NCI-H526 treated with DMSO at 0.1 percent for 48 hours (cell line): ENCODE results near the gene FAM161A.
A peak's percentile ranks its signal among the peaks of the same experiment; 100 is the strongest.
"Not testable (repeated sequence)": the region's sequence is repeated elsewhere in the genome, so short reads cannot be mapped to it uniquely, and the experiment has no call there.

Source experiments
- DNase-seq: peaks from one replicate; lab custom pipeline; 2025; lab: John Stamatoyannopoulos, UW

Gene FAM161A, protein sequence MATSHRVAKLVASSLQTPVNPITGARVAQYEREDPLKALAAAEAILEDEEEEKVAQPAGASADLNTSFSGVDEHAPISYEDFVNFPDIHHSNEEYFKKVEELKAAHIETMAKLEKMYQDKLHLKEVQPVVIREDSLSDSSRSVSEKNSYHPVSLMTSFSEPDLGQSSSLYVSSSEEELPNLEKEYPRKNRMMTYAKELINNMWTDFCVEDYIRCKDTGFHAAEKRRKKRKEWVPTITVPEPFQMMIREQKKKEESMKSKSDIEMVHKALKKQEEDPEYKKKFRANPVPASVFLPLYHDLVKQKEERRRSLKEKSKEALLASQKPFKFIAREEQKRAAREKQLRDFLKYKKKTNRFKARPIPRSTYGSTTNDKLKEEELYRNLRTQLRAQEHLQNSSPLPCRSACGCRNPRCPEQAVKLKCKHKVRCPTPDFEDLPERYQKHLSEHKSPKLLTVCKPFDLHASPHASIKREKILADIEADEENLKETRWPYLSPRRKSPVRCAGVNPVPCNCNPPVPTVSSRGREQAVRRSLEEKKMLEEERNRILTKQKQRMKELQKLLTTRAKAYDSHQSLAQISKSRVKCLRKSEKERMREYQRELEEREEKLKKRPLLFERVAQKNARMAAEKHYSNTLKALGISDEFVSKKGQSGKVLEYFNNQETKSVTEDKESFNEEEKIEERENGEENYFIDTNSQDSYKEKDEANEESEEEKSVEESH

DNA sequence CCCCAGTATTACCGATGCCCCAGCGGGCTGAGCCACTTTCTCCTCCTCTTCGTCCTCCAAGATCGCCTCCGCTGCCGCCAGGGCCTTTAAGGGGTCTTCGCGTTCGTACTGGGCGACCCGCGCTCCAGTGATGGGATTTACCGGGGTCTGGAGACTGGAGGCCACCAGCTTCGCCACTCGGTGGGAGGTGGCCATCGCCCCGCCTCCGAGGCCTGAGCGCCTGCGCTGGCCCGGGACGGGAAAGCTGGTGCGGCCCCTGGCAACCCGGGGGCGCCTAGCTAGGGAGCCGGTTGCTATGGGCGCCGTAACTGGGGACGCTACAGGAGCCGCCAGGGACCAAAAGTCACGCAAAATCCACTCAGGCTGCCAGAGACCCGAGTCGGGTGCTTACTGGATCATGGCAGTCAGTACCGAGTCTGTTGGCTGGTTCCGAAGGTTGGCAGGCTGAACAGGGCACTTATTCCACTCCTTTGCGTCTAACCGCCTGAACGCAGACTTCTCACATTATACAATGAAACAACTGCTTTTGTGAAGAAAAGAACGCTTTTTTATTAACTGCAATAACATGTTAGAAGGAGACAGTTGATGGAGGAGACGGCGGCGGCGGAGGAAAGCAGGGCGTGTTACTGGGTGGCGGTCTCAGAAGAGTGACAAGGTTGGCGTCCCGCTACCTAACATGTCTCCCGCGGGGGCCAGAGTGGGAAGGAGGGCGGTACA, at the start of gene FAM161A:
FAM161A (minus strand) TSS at position 214 of the 717 bp plus-strand sequence; CDS start at position 195, 19 bp downstream.
- peak; percentile 81 for DNase-seq

- no peak for DNase-seq
These were observed 46.4 kb upstream of the FAM161A start for GRCh38 chr2:61900281-61900680.

- no peak for DNase-seq
These were observed 45.0 kb upstream of the FAM161A start for GRCh38 chr2:61898810-61899209.

GRCh38 chr2:61888267-61889055, 34.6 kb upstream of the FAM161A start, which contains the start of gene CCT4:
TSS of gene CCT4 (minus strand) at chr2:61888656. CDS start at chr2:61888507, 149 bp downstream.
- DNase-seq, result peak; percentile 70

GRCh38 chr2:61887717-61888266, 33.9 kb upstream of the FAM161A start:
- no peak for DNase-seq

DNA sequence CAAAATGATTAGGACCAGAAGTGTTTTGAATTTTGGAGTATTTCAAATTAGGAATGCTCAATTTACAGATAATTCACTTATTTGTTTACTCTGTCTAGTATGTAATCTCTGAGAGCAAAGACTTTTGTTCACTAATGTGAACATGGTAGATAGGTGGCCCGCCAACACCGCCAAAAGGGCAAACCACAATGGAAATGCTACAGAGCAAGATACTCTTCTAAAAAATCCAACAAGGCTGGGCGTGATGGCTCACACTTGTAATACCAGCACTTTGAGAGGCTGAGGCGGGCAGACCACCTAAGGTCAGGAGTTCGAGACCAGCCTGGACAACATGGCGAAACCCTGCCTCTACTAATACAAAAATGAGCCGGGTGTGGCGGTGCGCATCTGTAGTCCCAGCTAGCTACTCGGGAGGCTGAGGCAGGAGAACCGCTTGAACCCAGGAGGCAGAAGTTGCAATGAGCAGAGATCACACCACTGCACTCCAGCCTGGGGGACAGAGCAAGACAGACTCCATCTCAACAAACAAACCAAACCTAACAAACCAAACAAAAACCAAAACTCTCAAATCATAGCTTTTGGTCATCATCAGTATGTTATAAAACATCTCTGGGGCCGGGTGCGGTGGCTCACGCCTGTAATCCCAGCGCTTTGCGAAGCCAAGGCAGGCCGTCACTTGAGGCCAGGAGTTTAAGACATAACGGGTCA, 32.2 kb upstream of the FAM161A start:
- no peak for DNase-seq

- DNase-seq, result no peak
These were observed 29.0 kb upstream of the FAM161A start for GRCh38 chr2:61882850-61883249.

- DNase-seq, result not testable (repeated sequence)
These were observed 25.5 kb upstream of the FAM161A start for GRCh38 chr2:61879351-61879750.

DNA sequence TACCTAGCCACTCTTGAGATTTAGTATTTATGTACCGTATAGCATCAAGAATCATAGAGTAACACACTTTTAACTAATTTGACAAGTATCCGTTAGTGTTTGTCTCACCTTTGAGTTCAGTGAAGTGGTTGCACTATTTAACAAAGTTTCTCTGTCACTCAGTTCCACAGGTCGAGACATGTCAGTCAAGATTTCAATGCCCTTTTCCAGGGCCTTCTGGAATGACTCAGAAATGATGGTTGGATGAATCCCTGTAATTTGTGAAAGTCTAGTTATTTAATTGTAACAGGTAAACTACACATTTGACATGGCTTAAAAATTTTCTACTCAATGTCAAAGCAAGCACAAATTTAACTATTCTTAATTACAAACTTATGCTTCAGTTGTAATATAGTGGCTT, 24.9 kb upstream of the FAM161A start:
- no peak for DNase-seq

- DNase-seq, result no peak
These were observed 23.8 kb upstream of the FAM161A start for GRCh38 chr2:61877571-61878245.

DNA sequence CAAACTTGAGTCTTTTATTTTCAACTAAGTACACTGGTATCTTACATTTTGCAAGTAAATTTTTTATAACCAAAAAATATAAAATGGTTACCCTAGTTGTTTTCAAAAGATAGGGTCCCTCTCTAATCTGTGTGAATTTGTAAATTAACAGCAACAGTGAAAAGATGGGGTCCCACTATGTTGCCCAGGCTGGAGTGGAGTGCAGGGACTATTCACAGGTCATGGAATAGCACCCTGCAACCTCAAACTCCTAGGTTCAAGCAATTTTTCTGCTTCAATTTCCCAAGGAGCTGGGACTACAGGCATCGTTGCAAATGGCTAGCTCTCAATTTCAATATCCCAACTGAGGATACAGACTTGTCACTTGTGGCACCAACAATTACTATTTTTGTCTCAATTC, 22.5 kb upstream of the FAM161A start:
- no peak for DNase-seq

DNA sequence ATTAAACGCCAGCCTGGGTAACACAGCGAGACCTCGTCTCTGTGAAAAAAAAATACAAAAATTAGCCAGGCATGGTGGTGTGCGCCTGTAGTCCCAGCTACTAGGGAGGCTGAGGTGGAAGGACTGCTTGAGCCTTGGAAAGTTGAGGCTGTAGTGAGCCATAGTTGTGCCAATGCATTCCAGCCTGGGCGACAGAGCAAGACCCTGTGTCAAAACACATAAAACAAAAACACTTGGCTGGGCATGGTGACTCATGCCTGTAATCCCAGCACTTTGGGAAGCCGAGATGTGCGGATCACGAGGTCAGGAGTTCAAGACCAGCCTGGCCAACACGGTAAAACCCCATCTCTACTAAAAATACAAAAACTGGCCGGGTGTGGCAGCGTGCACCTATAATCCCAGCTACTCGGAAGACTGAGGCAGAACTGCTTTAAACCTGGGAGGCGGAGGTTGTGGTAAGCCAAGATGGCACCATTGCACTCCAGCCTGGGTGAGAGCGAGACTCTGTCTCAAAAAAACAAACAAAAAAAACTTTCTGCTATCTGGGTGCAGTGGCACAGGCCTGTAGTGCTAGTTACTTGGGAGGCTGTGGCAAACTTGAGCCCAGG, 12.7 kb upstream of the FAM161A start:
- DNase-seq, result not testable (repeated sequence)

GRCh38 chr2:61862085-61862484, 8.2 kb upstream of the FAM161A start:
- DNase-seq, result no peak

- DNase-seq, result no peak
These were observed 3.4 kb upstream of the FAM161A start for GRCh38 chr2:61857224-61857623.

GRCh38 chr2:61855318-61855613, 1.4 kb upstream of the FAM161A start:
- DNase-seq, result no peak

DNA sequence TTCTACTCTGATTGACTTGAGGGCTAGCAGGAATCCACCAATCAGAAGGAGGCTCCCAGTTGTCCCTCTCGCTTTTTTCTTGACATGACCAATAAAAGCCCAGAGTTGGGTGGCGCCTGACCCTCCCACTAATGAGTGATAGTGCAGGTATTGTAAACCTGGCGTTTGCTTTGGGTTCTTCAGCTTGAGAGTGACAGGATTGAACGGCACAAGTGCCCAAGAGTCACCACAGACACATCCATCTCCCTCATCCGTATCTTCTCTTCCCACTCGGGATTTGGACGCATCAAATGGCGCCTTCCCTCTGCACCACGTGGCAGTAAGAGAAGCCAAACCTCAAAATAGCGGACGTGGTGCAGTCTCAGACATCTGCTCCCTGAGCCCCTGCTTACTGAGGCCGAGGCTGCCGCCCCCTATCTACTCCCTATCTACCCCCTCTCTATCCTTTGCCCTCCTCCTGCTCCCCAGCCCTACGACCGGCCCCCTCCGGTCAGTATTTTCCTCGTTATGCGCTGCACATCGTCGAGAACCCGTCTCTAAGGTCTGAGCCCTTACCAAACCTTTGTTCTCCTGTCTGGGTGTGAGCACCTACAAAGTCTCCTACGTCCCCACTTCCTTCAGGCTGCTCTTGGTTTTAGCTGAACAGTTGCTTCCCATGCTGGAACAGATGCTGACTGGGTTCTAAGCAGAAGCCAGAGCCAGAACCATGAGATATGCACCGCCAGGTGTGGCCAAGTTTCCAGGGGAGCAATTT, 881 bp upstream of the FAM161A start:
- DNase-seq, result peak; percentile 97

GRCh38 chr2:61853086-61853846, 594 bp downstream of the FAM161A start:
- peak; percentile 78 for DNase-seq

- DNase-seq, result not testable (repeated sequence)
These were observed 2.6 kb downstream of the FAM161A start for GRCh38 chr2:61851270-61851669.
